HEK293 (cell line): ENCODE data around the gene SKI.

Experiments used
- BCL11A ChIP-seq: fragments of 450-650 bp; formaldehyde crosslinking; IDR thresholded peaks from 2 replicates; pipeline ENCODE4 v1.5.1; 2016; ENCODE audit warnings: low read depth, missing biosample characterization, missing genetic modification characterization
- CTCF ChIP-seq: fragments of 450-650 bp; formaldehyde crosslinking; IDR thresholded peaks from 2 replicates; pipeline ENCODE4 v1.5.1; 2016; ENCODE audit warnings: missing biosample characterization, missing genetic modification characterization
- YY1 ChIP-seq: fragments of 450-650 bp; formaldehyde crosslinking; IDR thresholded peaks from 2 replicates; pipeline ENCODE4 v1.5.1; 2018; ENCODE audit warnings: missing biosample characterization, missing genetic modification characterization
- ZNF138 ChIP-seq: fragments of 450-650 bp; formaldehyde crosslinking; IDR thresholded peaks from 2 replicates; pipeline ENCODE4 v1.5.1; 2016; ENCODE audit warnings: missing biosample characterization, missing genetic modification characterization, borderline replicate concordance
- ZNF140 ChIP-seq: fragments of 450-650 bp; formaldehyde crosslinking; IDR thresholded peaks from 2 replicates; pipeline ENCODE4 v1.5.1; 2016; ENCODE audit warnings: missing biosample characterization, missing genetic modification characterization
- ZNF292 ChIP-seq: fragments of 450-650 bp; formaldehyde crosslinking; IDR thresholded peaks from 2 replicates; pipeline ENCODE4 v1.5.1; 2016; ENCODE audit warnings: low read depth, missing biosample characterization, missing genetic modification characterization, borderline replicate concordance
- ZNF302 ChIP-seq: fragments of 450-650 bp; formaldehyde crosslinking; IDR thresholded peaks from 2 replicates; pipeline ENCODE4 v1.5.1; 2016; ENCODE audit warnings: missing biosample characterization, missing genetic modification characterization, low read depth
- ZNF501 ChIP-seq: fragments of 450-650 bp; formaldehyde crosslinking; IDR thresholded peaks from 2 replicates; pipeline ENCODE4 v1.5.1; 2016; ENCODE audit warnings: missing biosample characterization, missing genetic modification characterization
- ZNF843 ChIP-seq: fragments of 450-650 bp; formaldehyde crosslinking; IDR thresholded peaks from 2 replicates; pipeline ENCODE4 v1.5.1; 2016; ENCODE audit warnings: missing biosample characterization, missing genetic modification characterization
- TF ChIP-seq, protein P1 (sequence below): fragments of 450-650 bp; formaldehyde crosslinking; IDR thresholded peaks from 2 replicates; pipeline ENCODE4 v1.5.1; 2017; ENCODE audit warnings: missing biosample characterization, missing genetic modification characterization

DNA sequence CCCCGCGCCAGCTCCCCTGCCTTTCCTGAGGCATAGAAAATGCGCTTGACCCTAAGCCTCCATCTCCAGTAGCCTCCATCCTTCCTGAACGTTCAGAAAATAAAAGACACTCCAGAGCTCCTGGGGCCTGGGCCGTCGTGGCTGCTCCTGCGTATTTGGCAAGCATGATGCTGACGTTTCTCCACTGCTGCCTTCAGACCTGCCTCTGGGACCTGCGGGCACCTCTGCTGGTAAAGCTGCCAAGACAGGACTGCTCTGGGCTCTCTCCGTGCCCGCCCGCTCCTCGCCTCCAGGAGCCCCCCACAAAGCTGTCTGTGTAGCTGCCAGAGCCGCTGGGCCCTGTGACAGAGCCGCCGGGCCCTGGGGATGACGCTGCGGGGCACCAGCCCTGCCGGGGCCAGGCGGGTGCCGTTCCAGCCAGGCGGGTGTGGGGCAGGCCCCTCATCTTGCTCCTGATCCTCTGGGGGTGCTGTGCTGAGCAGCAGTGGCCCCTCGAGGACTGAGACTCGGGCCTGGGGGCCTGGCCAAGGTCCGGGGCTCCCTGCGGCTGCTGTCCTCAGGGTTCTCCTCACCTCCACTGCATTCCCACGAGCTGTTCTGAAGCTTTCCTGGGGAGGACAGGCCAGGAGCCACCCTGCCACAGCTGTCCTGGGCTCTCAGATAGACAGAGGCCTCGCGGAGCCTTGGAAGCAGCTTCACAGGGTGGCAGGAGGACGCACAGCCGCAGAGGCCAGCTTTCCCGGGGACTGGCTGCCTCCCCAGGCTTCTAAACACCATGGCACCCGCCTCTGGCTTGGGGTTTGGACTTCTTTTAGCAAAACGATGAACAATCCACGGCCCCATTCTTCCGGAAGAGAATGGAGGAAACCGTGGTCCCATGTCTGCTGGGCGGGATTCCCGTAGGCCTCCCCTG is 115.2 kb downstream of the SKI start:
- TF ChIP-seq, protein P1, sequence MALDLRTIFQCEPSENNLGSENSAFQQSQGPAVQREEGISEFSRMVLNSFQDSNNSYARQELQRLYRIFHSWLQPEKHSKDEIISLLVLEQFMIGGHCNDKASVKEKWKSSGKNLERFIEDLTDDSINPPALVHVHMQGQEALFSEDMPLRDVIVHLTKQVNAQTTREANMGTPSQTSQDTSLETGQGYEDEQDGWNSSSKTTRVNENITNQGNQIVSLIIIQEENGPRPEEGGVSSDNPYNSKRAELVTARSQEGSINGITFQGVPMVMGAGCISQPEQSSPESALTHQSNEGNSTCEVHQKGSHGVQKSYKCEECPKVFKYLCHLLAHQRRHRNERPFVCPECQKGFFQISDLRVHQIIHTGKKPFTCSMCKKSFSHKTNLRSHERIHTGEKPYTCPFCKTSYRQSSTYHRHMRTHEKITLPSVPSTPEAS (tag by site-specific recombination), result no peak
- TF ChIP-seq CTCF (tag by site-specific recombination), result no peak
- no peak for TF ChIP-seq ZNF140 (tag by site-specific recombination)
- no peak for TF ChIP-seq ZNF843 (tag by site-specific recombination)
- no peak for TF ChIP-seq ZNF138
- TF ChIP-seq ZNF292 (tag by site-specific recombination), result no peak
- no peak for TF ChIP-seq YY1 (tag by site-specific recombination)
- no peak for TF ChIP-seq ZNF501 (tag by site-specific recombination)
- no peak for TF ChIP-seq BCL11A (tag by site-specific recombination)
- no peak for TF ChIP-seq ZNF302 (tag by site-specific recombination)
